Kasumi-1 (cell line): ENCODE results near the gene LAMA1.
A peak's percentile ranks its signal among the peaks of the same experiment; 100 is the strongest.

Experiments used
- DNase-seq, 2 experiments: peaks; one replicate each; lab custom pipeline; 2025; lab: John Stamatoyannopoulos, UW

The LAMA1 gene

DNA sequence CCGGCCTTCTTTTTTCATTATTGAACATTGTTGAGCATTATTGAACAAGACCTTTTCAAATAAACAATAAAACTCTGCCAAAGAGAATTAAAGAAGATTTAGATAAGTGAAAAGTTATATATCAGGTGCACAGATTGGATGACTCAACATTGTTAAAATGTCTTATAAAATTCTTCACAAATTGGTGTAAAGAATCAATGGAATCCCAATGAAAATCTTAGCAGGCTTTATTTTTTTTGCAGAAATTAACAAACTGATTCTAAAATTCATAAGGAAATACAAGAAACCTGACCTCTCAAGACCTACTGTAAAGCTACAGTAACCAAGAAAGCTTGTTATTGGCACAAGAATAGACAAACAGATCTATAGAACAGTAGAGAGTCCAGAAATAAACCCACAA is 70.3 kb downstream of the LAMA1 start:
- DNase-seq, result no peak

DNA sequence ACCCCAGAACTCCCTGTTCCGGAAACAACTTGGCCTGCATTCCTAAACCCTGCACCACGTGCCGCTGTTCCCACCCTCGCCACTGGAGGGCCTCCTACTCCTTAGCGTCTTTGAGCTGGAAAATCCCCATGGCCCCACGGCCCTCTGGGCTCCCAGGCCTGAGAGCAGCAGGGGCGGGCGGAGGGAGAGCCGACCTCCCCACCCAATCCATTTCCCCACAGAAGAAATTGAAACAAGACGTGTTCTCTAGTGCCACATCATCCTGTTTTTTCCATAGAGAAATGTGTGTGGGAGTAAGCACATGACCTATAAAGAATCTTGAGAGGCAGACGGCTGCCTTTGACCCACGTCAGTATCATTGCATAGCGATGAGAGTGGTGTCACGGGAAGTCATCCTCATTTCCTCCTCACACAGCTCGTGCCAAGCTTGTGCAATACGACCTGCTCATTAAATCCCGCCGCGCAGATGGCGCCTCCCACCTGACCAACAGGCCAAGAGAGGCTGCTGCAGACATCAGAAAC is 79.2 kb downstream of the LAMA1 start:
- no peak for DNase-seq

DNA sequence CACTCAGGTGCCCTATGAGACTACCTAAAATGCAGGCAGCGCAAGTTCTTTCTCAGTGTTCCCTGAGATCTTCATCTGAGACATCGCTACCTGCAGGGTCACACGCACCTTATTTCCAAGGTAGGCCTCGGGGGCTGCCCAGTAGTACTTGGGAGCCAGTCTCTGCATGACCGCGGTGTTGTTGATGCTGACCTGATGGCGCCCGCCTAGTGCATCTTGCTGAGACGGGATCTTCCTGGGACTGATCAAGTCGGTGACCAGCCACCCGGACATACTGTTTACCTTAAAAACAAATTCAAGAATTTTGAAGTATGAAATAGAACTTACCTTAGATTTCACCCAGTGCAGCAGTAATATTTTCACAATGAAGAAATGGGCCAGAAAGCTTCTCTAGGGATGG is 80.1 kb downstream of the LAMA1 start:
- DNase-seq, result no peak

- no peak for DNase-seq
Observed at GRCh38 chr18:7035807-7036206, 81.8 kb downstream of the LAMA1 start.

DNA sequence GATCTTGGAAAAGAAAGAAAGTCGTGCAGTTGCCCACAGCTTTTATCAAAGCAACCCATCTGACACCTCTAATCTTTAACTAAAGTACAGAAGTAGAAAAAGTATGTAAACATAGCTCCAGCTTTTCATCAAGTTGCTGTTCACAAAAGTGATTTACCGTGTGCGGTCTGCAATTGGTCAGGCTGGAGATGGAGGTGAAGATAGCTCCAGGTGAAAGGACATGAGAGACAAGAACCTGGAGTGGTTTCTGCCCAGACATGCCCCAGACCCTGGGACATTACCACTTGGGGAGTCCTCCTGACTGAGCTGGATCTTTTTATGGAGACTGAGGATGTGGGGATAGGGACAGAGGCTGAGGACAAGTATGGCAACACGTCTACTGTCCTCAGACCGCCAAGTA is 82.7 kb downstream of the LAMA1 start:
- DNase-seq, result no peak

DNA sequence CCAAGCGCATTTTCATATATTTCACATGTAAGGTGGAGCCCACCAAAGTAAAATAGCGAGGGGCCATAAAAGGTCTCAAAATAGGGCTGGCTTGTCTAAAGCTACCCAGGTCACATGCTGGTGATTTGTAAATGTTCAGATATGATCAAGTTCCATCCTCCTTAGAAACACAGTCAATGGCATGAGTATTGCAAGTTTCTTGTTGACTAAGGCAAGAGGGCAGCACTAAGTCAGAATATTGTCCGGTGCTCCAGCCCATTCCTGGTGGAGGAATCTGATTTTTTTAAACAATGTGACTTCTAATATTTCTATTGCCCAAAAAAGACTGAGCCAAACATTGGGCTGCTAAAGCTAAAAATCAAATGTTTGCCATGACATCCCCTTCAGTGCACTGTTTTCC is 85.1 kb downstream of the LAMA1 start:
- no peak for DNase-seq

GRCh38 chr18:7028625-7029024 is 89.0 kb downstream of the LAMA1 start:
- DNase-seq, result no peak

GRCh38 chr18:7025194-7025593 is 92.4 kb downstream of the LAMA1 start:
- no peak for DNase-seq

GRCh38 chr18:7023581-7023980 is 94.0 kb downstream of the LAMA1 start:
- no peak for DNase-seq

DNA sequence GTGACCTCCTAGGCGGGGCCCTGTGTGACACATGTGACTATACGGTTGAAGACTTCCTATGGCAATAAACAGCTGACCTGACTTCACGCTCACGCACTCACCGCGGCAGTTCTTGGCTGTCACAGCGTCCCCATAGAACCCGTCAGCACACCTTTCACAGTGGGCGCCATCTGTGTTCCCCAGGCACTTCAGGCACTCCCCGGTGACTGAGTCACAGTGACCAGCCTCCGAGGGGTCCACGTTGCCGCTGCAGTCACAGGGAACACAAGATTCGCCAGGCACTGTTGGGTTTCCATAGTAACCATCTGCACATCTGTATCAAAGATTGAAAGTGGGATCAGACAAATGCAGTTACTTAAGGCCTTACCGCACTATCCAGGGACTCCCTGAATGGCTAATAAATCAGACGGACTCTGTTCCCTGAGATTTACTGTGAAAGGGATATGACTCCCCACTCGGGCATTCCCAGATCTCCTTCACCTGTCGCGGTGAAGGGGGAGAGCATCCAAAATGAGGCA is 94.5 kb downstream of the LAMA1 start:
- no peak for DNase-seq

DNA sequence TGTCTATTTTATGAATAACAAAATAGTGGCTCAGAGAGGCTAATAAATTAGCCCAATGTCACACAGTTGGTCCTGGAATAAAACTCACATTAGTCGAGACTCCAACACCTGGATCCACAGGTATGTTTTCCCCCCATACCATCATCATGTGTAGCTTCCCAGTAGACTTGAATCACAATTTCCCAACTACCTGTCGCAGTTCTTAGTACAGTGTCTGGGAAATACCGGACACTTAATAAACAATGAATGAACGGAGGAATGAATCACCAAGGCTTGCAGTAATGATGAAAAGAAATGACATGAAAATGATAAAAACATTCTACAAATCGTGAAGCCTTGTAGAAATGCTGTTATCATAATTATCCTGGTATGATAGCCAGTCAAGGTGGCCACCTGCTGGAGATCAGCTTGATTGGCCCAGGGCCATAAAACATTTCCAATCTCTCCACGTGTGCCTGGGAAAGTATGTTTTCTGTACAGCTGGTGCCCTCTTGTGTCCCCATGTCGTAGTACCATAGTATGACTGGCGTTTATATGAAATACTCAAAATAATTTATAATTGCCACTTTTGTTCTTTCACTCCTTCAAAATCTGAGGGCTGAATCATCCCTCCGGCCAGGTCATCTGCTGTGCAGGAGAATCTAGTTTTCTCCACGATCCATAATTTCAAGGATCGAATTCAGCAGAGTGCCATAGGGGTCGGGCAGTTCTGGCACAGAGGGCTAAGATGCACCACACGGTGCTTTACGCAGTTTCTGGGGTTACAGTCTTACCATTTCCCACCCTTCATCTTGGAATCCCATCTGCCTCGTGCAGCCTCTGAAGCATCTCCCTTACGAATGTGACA is 95.4 kb downstream of the LAMA1 start:
- peak; percentile 21 to 36 for DNase-seq

DNA sequence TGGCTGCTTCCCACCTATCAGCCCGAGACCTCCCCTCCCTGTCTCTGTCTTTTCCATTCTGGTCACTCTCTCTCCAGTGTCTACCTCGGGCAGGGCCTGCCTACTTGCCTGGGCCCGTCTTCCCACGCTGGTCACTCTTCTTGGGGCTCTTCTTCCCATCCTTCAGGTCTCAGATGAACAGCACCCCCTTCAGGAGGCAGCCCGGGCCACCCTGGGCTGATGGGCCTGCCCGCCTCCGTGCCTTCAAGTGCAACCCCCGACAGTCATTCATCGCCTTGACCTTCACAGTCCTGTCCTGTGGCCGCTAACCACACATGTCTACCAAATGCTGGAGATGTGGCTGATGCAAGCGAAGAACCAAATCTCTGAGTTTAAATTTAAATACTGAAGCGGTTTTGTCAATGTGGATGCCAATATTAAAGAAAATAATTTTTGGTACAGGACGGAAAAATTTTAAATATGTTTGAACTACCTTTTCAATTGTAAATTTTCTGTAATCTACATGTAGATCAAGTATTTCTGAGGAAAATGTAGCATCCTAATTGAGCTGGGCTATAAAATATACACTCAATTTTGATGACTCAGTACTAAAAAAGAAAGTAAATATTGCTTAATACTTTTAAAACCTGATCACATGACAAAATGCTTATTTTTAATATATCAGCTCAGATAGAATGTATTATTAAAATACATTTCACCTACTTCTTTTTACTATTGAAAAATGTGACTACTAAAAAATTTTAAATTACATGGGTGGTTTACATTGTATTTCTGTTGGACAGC is 96.4 kb downstream of the LAMA1 start:
- no peak for DNase-seq

DNA sequence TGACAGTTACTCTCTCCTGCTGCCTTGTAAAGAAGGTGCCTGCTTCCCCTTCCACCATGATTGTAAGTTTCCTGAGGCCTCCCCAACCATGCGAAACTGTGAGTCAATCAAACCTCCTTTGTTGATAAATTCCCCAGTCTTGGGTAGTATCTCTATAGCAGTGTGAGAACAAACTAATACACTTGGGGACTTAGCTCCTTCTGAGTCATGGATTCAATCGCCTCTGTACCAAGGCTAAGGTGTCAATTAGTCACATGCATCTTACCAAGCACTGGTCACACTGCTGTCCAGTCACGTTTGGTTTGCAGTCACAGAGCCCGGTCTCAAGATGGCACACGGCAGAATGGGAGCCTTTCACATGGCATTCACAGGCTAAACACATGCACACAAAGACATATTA is 100.6 kb downstream of the LAMA1 start:
- DNase-seq, result no peak

GRCh38 chr18:7011142-7011541 is 106.5 kb downstream of the LAMA1 start:
- no peak for DNase-seq

- DNase-seq, result no peak
Observed at GRCh38 chr18:7004009-7004408, 113.6 kb downstream of the LAMA1 start.

DNA sequence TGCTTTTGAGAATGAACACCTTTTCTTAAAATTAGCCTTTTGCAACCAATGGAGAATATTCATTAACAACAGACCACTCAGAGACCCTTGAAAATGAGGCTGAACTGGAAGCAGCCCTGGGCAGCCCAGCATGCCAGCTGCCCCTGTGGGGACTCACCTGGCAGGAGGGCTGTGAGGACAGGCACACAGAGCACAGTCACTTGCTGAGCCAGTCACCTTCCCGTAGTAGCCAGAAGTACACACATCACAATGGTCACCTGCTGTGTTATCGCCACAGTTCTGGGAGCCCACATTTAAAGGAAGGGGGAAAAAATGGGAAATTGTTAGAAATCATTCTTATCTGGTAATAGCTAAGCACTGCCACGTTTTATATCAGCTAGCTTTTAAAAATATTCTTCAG is 115.5 kb downstream of the LAMA1 start:
- no peak for DNase-seq

- DNase-seq, result peak; percentile 30 to 42
Observed at GRCh38 chr18:7000484-7001096, 117.0 kb downstream of the LAMA1 start.

DNA sequence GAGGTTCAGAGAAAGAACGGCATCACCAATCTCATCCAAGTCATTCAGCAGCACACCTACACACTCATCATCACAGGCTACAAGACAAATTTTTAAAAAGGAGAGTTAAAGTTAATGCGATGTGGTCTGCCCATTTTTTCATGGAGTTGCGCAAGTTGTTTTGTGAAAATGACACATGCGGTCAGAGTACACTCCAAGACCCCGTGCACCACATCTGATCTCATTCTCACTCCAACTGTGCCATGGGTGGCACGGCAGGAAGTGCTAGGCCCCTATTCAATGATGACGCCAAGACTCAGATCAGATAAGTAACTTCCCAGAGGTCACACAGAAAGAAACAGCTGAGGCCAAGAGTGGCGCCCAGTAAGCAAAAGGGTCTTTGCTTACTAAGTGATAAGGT is 119.8 kb downstream of the LAMA1 start:
- no peak for DNase-seq

- no peak for DNase-seq
Observed at GRCh38 chr18:6994771-6995430, 122.7 kb downstream of the LAMA1 start.

- no peak for DNase-seq
Observed at GRCh38 chr18:6994056-6994770, 123.4 kb downstream of the LAMA1 start.

DNA sequence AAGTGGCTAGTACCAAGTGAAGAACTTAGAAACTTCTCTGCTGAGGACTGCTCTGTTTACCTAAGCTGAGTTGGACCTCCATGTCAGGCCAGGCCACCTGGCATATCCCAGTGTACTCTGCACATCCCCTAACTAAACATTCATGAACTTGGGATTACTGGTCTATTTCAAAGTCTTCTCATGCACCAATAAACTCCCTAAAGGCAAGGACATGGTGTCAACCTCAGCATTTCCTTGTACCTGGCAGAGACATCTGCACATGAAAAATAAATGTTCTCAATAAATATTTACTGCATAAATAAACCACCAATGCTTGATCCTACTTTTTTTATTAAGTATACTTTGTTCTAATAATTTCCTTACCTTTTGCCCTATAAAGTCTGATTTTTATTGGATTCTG is 124.8 kb downstream of the LAMA1 start:
- DNase-seq, result no peak
